Measurements from ENCODE around the gene APOL4.
"Not testable (repeated sequence)": the region's sequence is repeated elsewhere in the genome, so short reads cannot be mapped to it uniquely, and the experiment has no call there.

Gene APOL4

GRCh38 chr22:36201630-36202319, at the start of gene APOL4:
Gene APOL4, minus strand, starts transcription at chr22:36201809. Its CDS starts 75 bp downstream, at chr22:36201734.
- H3K4me3 ChIP-seq (ENCODE audit: low read depth, low read length), result no peak within 1 kb of the TSS
- DNase-seq (ENCODE audit: low read depth), result peak; percentile 18
- in situ Hi-C loops (cut with HindIII; ENCODE audit: low sequenced_read_pairs), result no loop called here
- no peak for TF ChIP-seq CTCF (IDR thresholded peaks at IDR 0.05; ENCODE audit: low read depth, low read length, missing control alignments)

- DNase-seq (ENCODE audit: low read depth); in situ Hi-C loops (cut with HindIII; ENCODE audit: low sequenced_read_pairs); H3K4me3 ChIP-seq (ENCODE audit: low read depth, low read length): not testable (repeated sequence)
These were observed 48.8 kb upstream of the APOL4 start for GRCh38 chr22:36250292-36250960.

- in situ Hi-C loops (cut with HindIII; ENCODE audit: low sequenced_read_pairs), result no loop called here
- no peak for TF ChIP-seq CTCF (IDR thresholded peaks at IDR 0.05; ENCODE audit: low read depth, low read length, missing control alignments)
- no peak for DNase-seq (ENCODE audit: low read depth)
- H3K4me3 ChIP-seq (ENCODE audit: low read depth, low read length), result no peak overlapping the region
These were observed 47.6 kb upstream of the APOL4 start for GRCh38 chr22:36249160-36249559.

- TF ChIP-seq CTCF (IDR thresholded peaks at IDR 0.05; ENCODE audit: low read depth, low read length, missing control alignments), result no peak
- no peak for DNase-seq (ENCODE audit: low read depth)
- in situ Hi-C loops (cut with HindIII; ENCODE audit: low sequenced_read_pairs), result no loop called here
- H3K4me3 ChIP-seq (ENCODE audit: low read depth, low read length), result no peak overlapping the region
These were observed 46.3 kb upstream of the APOL4 start for GRCh38 chr22:36247955-36248354.

GRCh38 chr22:36246718-36247117, 45.1 kb upstream of the APOL4 start:
- in situ Hi-C loops (cut with HindIII; ENCODE audit: low sequenced_read_pairs), result no loop called here
- no peak for DNase-seq (ENCODE audit: low read depth)
- no peak for TF ChIP-seq CTCF (IDR thresholded peaks at IDR 0.05; ENCODE audit: low read depth, low read length, missing control alignments)

GRCh38 chr22:36245805-36246356, 44.3 kb upstream of the APOL4 start:
- no peak for TF ChIP-seq CTCF (IDR thresholded peaks at IDR 0.05; ENCODE audit: low read depth, low read length, missing control alignments)
- no peak for DNase-seq (ENCODE audit: low read depth)
- no peak overlapping the region for H3K4me3 ChIP-seq (ENCODE audit: low read depth, low read length)
- in situ Hi-C loops (cut with HindIII; ENCODE audit: low sequenced_read_pairs), result no loop called here

More at GRCh38 chr22:36246718-36247117, 45.1 kb upstream of the APOL4 start:
- no peak overlapping the region for H3K4me3 ChIP-seq (ENCODE audit: low read depth, low read length)
